ENCODE data around the gene LSR.

Gene LSR

DNA sequence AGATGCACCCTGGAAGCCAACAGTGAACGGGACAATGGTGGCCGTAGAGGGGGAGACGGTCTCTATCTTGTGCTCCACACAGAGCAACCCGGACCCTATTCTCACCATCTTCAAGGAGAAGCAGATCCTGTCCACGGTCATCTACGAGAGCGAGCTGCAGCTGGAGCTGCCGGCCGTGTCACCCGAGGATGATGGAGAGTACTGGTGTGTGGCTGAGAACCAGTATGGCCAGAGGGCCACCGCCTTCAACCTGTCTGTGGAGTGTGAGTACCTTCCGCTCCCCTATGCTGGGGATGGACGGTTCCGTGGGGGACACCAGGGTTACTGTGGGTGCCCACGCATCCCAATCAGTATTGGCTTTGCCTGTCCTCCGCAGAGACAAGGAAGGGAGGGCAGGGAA, 53.6 kb downstream of the LSR start:
- DNase-seq (ENCODE audit: low read depth in 2 of 2), result no peak

DNA sequence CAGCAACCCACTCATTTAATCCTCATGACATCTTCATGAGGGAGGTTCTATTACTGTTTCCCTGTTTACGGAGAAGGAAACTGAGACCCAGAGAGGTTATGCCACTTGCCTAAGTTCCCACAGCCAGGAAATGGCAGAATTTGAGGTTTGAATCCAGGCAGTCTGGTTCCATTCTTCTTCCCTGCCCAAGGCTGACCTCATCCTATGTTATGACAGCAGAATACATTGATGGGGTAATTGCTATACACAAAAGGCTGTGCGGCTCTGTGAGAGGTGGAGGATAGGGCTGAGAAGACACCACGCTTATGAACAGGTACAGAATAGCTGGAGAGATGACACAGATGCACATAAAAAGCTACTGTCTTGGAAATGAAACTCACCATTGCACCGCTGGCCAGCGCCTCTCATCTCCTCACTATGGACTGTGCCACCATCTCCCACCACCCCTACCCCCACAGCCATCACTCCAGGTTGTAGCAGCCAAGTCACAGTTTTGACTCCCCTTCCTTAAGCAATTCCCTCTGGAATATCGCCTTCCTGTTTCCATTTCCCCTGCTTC, 54.6 kb downstream of the LSR start:
- no peak for DNase-seq (ENCODE audit: low read depth in 2 of 2)

DNA sequence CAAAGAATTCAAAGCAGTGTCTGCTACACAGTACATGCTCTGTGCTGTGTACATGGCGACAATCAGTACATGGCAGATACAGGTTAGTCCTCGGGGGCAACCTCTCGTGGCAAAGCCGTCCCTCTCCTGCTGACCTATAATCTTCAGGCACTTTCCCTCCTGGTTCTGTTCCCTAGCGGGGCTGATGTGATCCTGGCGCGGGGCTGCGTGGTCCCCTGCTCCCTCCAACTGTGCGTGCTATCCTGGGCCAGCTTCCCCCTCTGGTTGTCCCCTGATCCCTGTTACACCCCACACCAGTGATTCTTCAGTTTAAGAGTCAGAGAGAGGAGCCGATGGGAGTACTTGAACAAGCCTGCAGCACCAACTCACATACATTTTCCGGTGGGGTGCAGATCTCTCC, 55.2 kb downstream of the LSR start:
- no peak for DNase-seq (ENCODE audit: low read depth in 2 of 2)

GRCh38 chr19:35305181-35305580, 56.4 kb downstream of the LSR start:
- DNase-seq (ENCODE audit: low read depth in 2 of 2), result no peak

DNA sequence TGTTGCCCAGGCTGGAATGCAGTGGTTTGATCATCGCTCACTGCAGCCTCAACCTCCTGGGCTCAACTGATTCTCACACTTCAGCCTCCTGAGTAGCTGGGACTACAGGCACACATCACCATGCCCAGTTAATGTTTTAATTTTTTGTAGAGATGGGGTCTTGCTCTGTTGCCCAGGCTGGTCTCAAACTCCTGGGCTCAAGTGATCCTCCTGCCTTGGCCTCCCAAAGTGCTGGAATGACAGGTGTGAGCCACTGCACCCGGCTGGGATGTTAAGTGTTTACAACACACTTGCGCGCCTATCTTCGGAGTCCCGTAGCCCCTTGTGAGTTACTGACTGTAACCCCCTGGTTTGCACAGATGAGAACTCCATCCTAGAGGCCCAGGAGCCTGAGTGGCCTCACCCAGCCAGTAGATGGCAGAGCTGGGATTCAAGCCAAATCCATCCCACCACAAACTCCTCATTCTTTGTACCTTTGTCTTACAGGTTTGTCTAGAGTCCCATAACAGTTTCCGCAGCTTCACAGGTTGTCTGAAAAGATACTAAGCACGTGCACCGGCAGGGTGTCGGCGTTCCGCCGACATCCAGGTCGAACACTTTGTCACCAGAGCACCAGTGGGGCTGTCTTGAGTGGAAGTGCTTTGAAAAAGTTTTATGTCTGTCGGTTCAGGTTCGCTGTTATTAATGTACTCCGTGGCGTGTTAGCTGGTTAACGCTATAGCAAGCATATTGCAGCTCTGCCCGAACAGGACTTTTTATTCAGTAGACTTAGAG, 57.9 kb downstream of the LSR start:
- DNase-seq (ENCODE audit: low read depth in 2 of 2), result no peak

- no peak for DNase-seq (ENCODE audit: low read depth in 2 of 2)
Measured at GRCh38 chr19:35307931-35308330, 59.1 kb downstream of the LSR start.

DNA sequence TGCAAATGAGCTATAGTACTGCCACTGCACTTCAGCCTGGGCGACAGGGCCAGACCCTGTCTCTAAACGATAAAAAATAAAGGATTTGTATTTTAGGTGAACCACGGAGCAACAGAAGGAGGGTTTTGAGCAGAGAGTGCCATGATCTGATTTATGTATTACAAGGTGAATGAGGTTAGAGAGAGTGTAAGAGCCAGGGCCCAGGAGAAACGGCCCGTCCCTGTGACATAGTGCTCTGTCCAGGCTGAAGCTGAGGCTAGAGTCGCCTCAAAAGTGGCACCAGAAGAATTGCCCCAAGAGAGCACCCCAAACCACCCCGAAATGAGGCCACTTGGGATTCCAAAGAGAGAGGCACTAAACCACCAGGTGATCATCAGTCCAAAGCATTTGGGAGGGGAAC, 60.1 kb downstream of the LSR start:
- no peak for DNase-seq (ENCODE audit: low read depth in 2 of 2)

- no peak for DNase-seq (ENCODE audit: low read depth in 2 of 2)
Measured at GRCh38 chr19:35309481-35310279, 60.9 kb downstream of the LSR start.

DNA sequence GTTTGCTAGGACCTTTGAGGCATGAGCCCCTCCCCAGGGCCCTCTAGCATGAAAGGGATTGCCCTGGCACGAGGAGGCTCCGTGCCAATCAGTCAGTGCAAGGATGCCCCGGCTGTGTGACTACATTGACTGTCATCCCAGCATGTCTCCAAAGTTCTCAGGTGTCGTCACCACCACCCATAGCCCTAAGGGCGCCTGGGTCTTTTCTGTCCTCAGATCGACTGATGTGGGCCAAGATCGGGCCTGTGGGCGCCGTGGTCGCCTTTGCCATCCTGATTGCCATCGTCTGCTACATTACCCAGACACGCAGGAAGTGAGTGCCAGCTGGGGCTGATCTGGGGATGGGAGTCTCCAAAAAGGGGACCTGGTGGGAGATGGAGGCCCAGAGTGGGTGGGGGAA, 61.5 kb downstream of the LSR start:
- no peak for DNase-seq (ENCODE audit: low read depth in 2 of 2)

- DNase-seq (ENCODE audit: low read depth in 2 of 2), result no peak
Measured at GRCh38 chr19:35310811-35311465, 62.1 kb downstream of the LSR start.

DNA sequence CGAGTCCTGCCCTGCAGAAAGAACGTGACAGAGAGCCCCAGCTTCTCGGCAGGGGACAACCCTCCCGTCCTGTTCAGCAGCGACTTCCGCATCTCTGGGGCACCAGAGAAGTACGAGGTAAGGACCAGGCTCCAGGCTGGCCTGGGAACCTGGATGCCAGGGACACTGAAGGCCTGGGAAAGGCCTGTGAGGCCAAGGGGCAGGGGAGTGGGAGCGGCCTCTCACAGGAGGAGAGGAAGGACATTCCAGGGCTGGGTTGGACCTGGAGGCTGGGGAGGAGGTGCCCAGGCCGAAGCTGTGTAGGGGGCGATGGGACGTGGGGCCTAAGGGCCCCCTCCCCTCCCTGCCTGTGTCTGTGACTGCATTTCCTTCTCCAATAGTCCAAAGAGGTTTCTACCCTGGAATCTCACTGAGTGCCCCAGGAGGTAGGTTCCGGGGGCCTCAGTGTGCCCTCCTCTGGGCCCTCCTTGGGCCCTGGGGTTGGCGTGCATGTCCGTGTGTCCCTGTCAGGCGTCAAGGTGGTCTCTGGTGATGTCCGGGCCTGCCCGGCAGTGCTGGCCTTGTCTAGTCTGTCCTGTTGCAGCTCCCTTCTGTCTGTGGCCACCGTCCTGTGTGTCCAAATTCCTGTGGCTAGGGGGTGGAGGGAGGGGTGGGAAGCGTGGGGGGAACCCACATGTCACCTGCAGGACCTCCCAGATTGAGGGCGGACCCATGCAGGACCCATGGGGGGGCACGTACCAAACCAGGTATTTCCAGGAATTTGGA, 63.3 kb downstream of the LSR start:
- DNase-seq (ENCODE audit: low read depth in 2 of 2), result no peak

- DNase-seq (ENCODE audit: low read depth in 2 of 2), result no peak
Measured at GRCh38 chr19:35313587-35313986, 64.8 kb downstream of the LSR start.

GRCh38 chr19:35314031-35314430, 65.2 kb downstream of the LSR start:
- no peak for DNase-seq (ENCODE audit: low read depth in 2 of 2)

DNA sequence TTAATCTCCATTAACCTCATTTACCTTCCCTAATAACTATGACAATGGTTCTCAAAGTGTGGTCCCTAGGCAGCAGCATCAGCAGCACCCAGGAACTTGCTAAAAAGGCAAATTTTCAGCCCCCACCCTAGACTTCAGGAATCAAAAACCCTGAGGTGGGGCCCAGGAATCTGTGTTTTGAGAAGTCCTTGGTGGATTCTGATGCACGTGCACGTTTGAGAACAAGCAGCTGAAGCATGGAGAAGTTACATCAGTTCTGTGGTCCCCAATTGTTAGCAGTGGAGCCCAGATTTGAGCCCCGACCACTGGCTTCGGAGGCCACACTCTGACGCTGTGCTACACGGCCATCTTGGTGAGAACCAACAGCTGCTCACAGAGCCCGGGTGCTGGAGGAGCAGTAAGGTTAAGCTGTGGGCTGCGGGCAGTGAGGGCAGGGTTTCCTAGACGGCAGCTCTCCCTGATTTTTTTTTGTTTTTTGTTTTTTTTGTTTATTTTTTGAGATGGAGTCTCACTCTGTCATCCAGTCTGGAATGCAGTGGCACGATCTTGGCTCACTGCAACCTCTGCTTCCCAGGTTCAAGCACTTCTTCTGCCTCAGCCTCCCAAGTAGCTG, 66.2 kb downstream of the LSR start:
- DNase-seq (ENCODE audit: low read depth in 2 of 2), result no peak

DNA sequence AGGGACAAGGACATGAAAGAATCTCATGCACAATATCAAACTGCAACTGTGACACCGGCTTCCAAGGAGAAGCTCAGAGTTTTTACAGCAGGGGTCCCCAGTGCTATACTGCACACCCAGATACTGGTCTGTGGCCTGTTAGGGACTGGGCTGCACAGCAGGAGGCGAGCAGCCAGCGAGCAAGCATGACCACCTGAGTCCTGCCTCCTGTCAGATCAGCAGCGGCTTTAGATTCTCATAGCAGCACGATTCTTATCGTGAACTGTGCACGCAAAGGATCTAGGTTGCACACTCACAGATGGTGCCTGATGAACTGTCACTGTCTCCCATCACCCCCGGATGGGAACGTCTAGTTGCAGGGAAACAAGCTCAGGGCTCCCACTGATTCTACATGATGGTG, 67.1 kb downstream of the LSR start:
- no peak for DNase-seq (ENCODE audit: low read depth in 2 of 2)

DNA sequence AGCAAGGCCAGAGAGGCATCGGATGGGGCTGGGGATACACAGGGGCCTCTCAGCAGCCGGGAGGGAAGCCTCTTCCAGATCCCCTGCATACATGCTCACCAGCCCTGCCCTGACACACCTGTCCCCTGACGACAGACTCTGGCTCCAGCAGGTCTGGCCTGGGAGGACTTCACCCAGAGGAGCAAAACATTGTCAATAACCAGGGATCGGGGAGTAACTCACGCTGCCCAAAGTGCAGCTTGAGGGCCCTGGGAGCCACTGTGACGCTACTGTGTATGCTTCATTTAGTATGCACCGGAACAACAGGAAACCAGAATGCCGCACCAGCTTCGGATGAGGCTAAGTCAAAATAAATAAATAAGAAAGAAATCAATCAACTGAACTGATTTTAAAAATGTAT, 67.8 kb downstream of the LSR start:
- DNase-seq (ENCODE audit: low read depth in 2 of 2), result no peak

Data from stimulated activated CD8-positive, alpha-beta memory T cell treated with anti-CD3 and anti-CD28 coated beads, Interleukin-7, amount 100 ng/mL, for 4 hours (primary cell).